A375 (cell line): Measurements from ENCODE around the gene TCAF1. TPM values are rescaled to one million over a fixed set of nuclear protein-coding genes. Genes with fewer than 3 reads are reported as not detected.

ENCODE experiments used
- total RNA-seq: library from RNA; depleted of rRNA; stranded (reverse); fragments of >200 nt; shearing (Covaris generic); gene quantifications from 2 replicates; pipeline ENCODE4 v1.2.3, GENCODE V29; 2014; rRNA removed

The TCAF1 gene, protein sequence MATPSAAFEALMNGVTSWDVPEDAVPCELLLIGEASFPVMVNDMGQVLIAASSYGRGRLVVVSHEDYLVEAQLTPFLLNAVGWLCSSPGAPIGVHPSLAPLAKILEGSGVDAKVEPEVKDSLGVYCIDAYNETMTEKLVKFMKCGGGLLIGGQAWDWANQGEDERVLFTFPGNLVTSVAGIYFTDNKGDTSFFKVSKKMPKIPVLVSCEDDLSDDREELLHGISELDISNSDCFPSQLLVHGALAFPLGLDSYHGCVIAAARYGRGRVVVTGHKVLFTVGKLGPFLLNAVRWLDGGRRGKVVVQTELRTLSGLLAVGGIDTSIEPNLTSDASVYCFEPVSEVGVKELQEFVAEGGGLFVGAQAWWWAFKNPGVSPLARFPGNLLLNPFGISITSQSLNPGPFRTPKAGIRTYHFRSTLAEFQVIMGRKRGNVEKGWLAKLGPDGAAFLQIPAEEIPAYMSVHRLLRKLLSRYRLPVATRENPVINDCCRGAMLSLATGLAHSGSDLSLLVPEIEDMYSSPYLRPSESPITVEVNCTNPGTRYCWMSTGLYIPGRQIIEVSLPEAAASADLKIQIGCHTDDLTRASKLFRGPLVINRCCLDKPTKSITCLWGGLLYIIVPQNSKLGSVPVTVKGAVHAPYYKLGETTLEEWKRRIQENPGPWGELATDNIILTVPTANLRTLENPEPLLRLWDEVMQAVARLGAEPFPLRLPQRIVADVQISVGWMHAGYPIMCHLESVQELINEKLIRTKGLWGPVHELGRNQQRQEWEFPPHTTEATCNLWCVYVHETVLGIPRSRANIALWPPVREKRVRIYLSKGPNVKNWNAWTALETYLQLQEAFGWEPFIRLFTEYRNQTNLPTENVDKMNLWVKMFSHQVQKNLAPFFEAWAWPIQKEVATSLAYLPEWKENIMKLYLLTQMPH
- total RNA-seq = 27.6 and 30.8 TPM in 2 replicates

DNA sequence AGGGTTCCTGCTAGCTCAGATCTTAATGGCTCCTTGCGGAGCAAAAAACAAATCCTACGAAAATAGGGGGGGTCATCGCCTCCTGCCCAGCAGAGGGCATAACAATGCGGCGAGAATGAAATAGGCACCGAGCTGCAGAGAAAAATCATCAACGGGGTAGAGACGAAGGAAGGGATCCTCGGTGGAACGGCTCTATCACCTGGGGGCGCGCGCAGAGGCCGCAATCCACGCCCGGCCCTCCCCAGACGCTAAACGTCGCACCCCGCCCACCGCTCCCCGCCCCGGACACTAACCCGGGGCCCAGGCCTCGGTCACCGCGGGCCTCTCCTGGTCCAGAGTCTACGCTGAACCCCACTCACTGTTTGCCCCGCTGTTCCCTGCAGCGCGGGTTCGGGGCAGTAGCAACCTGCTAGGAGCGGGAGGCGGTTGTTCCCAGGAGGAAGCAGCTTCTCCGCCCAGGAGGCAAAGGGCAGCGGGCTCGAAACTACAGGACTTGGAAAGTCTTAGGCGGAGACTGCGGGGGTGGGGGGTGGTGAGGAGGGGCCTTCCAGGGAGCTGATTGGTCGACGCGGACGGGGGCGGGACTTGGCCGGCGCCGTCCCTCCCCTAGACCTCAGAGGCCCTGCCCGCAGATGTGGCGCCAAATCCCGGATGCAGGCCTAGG lies at the start of gene TCAF1:
TCAF1 (minus strand) TSS at position 509 of the 664 bp plus-strand sequence. CDS start 25,568 bp downstream, outside the sequence.

GRCh38 chr7:143934526-143935325 lies 32.8 kb upstream of the TCAF1 start, which contains the start of gene OR2F2:
TSS of gene OR2F2 (plus strand) at chr7:143935233. CDS start at chr7:143935233, 0 bp downstream.

Other genes with a start within 250 kb of the TCAF1 start
- not detected in 2 replicates for gene CTAGE6, start 144.5 kb downstream of the TCAF1 start, total RNA-seq
- not detected in 2 replicates for gene OR2F2, start 33.1 kb upstream of the TCAF1 start, total RNA-seq
- 0.05 TPM in 1 of 2 replicates, not detected in the other for gene OR2F1, start 52.7 kb upstream of the TCAF1 start, total RNA-seq
- gene OR6B1, start 98.1 kb upstream of the TCAF1 start, total RNA-seq = not detected in 2 replicates
- not detected in 2 replicates for gene OR2A5, start 146.8 kb upstream of the TCAF1 start, total RNA-seq
- gene OR2A25, start 167.6 kb upstream of the TCAF1 start, total RNA-seq = not detected in 2 replicates
- not detected in 2 replicates for gene OR2A12, start 184.1 kb upstream of the TCAF1 start, total RNA-seq
- gene OR2A2, start 207.4 kb upstream of the TCAF1 start, total RNA-seq = not detected in 2 replicates
- gene OR2A14, start 221.0 kb upstream of the TCAF1 start, total RNA-seq = not detected in 2 replicates